ENCODE results near the gene CXCL8. TPM values are rescaled to one million over a fixed set of nuclear protein-coding genes. Genes with fewer than 3 reads are reported as not detected.

Gene CXCL8
- total and polyA plus RNA-seq, 12 donors, result 0.28 to 3.4 (median 1.7) TPM

- Histone ChIP-seq H3K27me3 (no peaks in the 10 kb centered on the region), H3K4me1 (replicated peaks in 1 of 2) (peaks cover 7 to 18% of the 10 kb centered on the region in 2 donors), H3K36me3 (replicated peaks in 1 of 2) (no peaks in the 10 kb centered on the region), H3K27ac (no peak overlapping the region), H3K4me3 (no peak overlapping the region), H3K9me3 (replicated peaks in 1 of 3) (no peaks in the 10 kb centered on the region)
- no peak for DNase-seq
- WGBS, 4 donors, result 94 to 97% (median 95%) methylated on average over 3 of the region's 3 CpGs
- TF ChIP-seq, protein P1, sequence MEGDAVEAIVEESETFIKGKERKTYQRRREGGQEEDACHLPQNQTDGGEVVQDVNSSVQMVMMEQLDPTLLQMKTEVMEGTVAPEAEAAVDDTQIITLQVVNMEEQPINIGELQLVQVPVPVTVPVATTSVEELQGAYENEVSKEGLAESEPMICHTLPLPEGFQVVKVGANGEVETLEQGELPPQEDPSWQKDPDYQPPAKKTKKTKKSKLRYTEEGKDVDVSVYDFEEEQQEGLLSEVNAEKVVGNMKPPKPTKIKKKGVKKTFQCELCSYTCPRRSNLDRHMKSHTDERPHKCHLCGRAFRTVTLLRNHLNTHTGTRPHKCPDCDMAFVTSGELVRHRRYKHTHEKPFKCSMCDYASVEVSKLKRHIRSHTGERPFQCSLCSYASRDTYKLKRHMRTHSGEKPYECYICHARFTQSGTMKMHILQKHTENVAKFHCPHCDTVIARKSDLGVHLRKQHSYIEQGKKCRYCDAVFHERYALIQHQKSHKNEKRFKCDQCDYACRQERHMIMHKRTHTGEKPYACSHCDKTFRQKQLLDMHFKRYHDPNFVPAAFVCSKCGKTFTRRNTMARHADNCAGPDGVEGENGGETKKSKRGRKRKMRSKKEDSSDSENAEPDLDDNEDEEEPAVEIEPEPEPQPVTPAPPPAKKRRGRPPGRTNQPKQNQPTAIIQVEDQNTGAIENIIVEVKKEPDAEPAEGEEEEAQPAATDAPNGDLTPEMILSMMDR (IDR thresholded peaks at IDR 0.05), result no peak
- TF ChIP-seq POLR2A (IDR thresholded peaks at IDR 0.05), result no peak
- intact Hi-C loops (cut with DNase I), result no loop called here
These were observed 30.3 kb upstream of the CXCL8 start for GRCh38 chr4:73710094-73710493.

GRCh38 chr4:73711989-73712388 is 28.4 kb upstream of the CXCL8 start:
- Histone ChIP-seq H3K36me3 (replicated peaks in 1 of 2) (no peaks in the 10 kb centered on the region), H3K4me3 (no peak overlapping the region), H3K9me3 (replicated peaks in 1 of 3) (no peaks in the 10 kb centered on the region), H3K4me1 (replicated peaks in 1 of 2) (peaks cover 7 to 13% of the 10 kb centered on the region in 2 donors), H3K27me3 (no peaks in the 10 kb centered on the region), H3K27ac (no peak overlapping the region)
- TF ChIP-seq, protein P1 (IDR thresholded peaks at IDR 0.05), result no peak
- no peak for TF ChIP-seq POLR2A (IDR thresholded peaks at IDR 0.05)
- 77 to 90% (median 89%) methylated on average over 2 of the region's 2 CpGs for WGBS, 4 donors
- intact Hi-C loops (cut with DNase I), result no loop called here
- no peak for DNase-seq

- Histone ChIP-seq H3K4me1 (replicated peaks in 1 of 2) (no peaks in the 10 kb centered on the region), H3K9me3 (replicated peaks in 1 of 3) (no peaks in the 10 kb centered on the region), H3K27ac (no peak overlapping the region), H3K4me3 (no peak overlapping the region), H3K36me3 (replicated peaks in 1 of 2) (no peaks in the 10 kb centered on the region), H3K27me3 (no peaks in the 10 kb centered on the region)
- intact Hi-C loops (cut with DNase I), result no loop called here
- no peak for DNase-seq
- no peak for TF ChIP-seq POLR2A (IDR thresholded peaks at IDR 0.05)
- TF ChIP-seq, protein P1 (IDR thresholded peaks at IDR 0.05), result no peak
- WGBS, 4 donors, result 94 to 97% (median 95%) methylated on average over 3 of the region's 3 CpGs
These were observed 26.7 kb upstream of the CXCL8 start for GRCh38 chr4:73713650-73714049.

DNA sequence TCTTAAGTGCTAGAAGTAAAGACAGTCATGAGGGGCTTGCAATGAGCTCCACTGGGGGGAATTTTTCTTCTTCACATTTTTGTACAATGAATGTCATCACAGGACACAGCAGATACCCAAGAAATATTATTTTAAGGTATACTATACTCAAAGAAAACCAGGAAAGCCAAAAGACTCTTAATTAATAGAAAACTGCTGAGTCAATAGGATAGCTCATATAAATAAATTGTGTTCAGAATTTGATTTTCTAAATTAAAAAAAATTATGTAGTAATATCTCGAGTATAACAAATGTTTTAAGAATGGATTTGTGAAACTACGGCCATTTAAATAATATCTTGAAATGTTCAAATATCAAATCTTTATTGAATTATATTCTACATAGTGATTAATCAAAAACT is 25.7 kb upstream of the CXCL8 start:
- no peak for DNase-seq
- H3K27me3 ChIP-seq, result no peaks in the 10 kb centered on the region
- H3K9me3 ChIP-seq (replicated peaks in 1 of 3), result no peaks in the 10 kb centered on the region
- WGBS, 4 donors, result 84 to 89% (median 87%) methylated on average over 2 of the region's 2 CpGs
- H3K4me3 ChIP-seq, result no peak overlapping the region
- no peaks in the 10 kb centered on the region for H3K36me3 ChIP-seq (replicated peaks in 1 of 2)
- H3K4me1 ChIP-seq (replicated peaks in 1 of 2), result no peaks in the 10 kb centered on the region
- TF ChIP-seq, protein P1 (IDR thresholded peaks at IDR 0.05), result no peak
- no peak for TF ChIP-seq POLR2A (IDR thresholded peaks at IDR 0.05)
- intact Hi-C loops (cut with DNase I), result no loop called here
- no peak overlapping the region for H3K27ac ChIP-seq
